Gastrocnemius medialis (tissue), 4 donors: ENCODE data around the gene CITED1.

Experiments
- POLR2A ChIP-seq, 2 donors: fragments of 450-650 bp; IDR thresholded peaks; one replicate each; pipeline ENCODE4 v1.6.1; 2017; ENCODE audit warnings: antibody characterized with exemption in 2 of 2, mild to moderate bottlenecking in 2 of 2, moderate library complexity in 2 of 2
- TF ChIP-seq, protein P1 (sequence below), 5 experiments: fragments of 450-650 bp in 3 of 5; fragments of 200-600 bp in 2 of 5; sonication (generic) in 2 of 5; IDR thresholded peaks in 4 of 5; conservative IDR thresholded peaks in 1 of 5; 1 replicate in 4 of 5; 2 replicates in 1 of 5; pipeline ENCODE4 v1.5.1; 2016 to 2019; ENCODE audit warnings: antibody characterized with exemption in 5 of 5, mild to moderate bottlenecking in 3 of 5, moderate library complexity in 3 of 5

DNA sequence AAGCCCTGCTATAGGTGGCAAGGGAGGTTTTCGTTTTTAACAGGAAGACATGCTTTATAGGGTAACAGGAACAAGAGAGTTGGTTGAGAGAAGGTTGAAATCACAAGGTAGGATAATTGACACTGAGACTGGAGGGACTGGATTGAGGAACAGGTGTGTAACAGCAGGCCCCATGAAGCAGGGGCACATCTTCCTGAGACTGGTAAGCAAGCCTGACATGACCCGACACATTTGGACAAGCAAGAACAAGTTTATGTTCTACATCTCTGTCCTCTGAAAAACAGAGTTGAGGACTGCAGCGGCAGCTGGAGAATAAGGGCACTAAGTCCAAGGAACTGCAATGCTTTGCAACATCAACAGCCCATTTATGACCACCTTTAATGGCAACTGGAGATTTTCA, 33.9 kb downstream of the CITED1 start:
- TF ChIP-seq, protein P1, sequence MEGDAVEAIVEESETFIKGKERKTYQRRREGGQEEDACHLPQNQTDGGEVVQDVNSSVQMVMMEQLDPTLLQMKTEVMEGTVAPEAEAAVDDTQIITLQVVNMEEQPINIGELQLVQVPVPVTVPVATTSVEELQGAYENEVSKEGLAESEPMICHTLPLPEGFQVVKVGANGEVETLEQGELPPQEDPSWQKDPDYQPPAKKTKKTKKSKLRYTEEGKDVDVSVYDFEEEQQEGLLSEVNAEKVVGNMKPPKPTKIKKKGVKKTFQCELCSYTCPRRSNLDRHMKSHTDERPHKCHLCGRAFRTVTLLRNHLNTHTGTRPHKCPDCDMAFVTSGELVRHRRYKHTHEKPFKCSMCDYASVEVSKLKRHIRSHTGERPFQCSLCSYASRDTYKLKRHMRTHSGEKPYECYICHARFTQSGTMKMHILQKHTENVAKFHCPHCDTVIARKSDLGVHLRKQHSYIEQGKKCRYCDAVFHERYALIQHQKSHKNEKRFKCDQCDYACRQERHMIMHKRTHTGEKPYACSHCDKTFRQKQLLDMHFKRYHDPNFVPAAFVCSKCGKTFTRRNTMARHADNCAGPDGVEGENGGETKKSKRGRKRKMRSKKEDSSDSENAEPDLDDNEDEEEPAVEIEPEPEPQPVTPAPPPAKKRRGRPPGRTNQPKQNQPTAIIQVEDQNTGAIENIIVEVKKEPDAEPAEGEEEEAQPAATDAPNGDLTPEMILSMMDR (IDR thresholded peaks at IDR 0.05 in 4 of 5, conservative IDR thresholded peaks at IDR 0.05 in 1 of 5): no peak
- TF ChIP-seq POLR2A (IDR thresholded peaks at IDR 0.05): no peak
